GM18505 (cell line): ENCODE results near the gene BCAR3.

Experiments
- ATAC-seq: cut with Tn5 transposase; IDR thresholded peaks from one replicate; pipeline ENCODE4 v1.9.1; 2021; ENCODE audit not compliant: unreplicated experiment
- POLR2A ChIP-seq: IDR thresholded peaks from 4 replicates; pipeline ENCODE4 v1.6.1; 2011; ENCODE audit warnings: borderline replicate concordance; ENCODE audit not compliant: insufficient read depth, insufficient read length; ENCODE audit errors: extremely low read depth

BCAR3 gene

GRCh38 chr1:93521618-93522017, 160.0 kb downstream of the BCAR3 start:
- TF ChIP-seq POLR2A: no peak
- ATAC-seq: no peak

- no peak for TF ChIP-seq POLR2A
- ATAC-seq: no peak
Observed at GRCh38 chr1:93519199-93519829, 162.3 kb downstream of the BCAR3 start.

GRCh38 chr1:93518516-93518915, 163.1 kb downstream of the BCAR3 start:
- ATAC-seq: no peak
- TF ChIP-seq POLR2A: no peak

- ATAC-seq: no peak
- TF ChIP-seq POLR2A: no peak
Observed at GRCh38 chr1:93516164-93516563, 165.5 kb downstream of the BCAR3 start.
